K562 (cell line): ENCODE results near the gene GLTP. TPM values are rescaled to one million over a fixed set of nuclear protein-coding genes. Genes with fewer than 3 reads are reported as not detected.

Experiments
- ARID4B ChIP-seq: sonication (generic); formaldehyde crosslinking; IDR thresholded peaks from 2 replicates; pipeline ENCODE4 v1.8.0; 2022; ENCODE audit warnings: mild to moderate bottlenecking, missing genetic modification reagents
- BRD9 ChIP-seq: fragments of 450-650 bp; IDR thresholded peaks from 2 replicates; pipeline ENCODE4 v1.6.1; 2018; ENCODE audit warnings: low read depth; ENCODE audit not compliant: partially characterized antibody
- CHD2 ChIP-seq: IDR thresholded peaks from 2 replicates; pipeline ENCODE4 v1.6.1; 2011; ENCODE audit warnings: low read depth, low read length
- ELK3 ChIP-seq: fragments of 450-650 bp; formaldehyde crosslinking; IDR thresholded peaks from 2 replicates; pipeline ENCODE4 v1.4.0; 2020; ENCODE audit warnings: mild to moderate bottlenecking
- ETV5 ChIP-seq: sonication (generic); formaldehyde crosslinking; IDR thresholded peaks from 2 replicates; pipeline ENCODE4 v1.4.0; 2020; ENCODE audit warnings: low read depth, mild to moderate bottlenecking, missing genetic modification reagents
- FOXP1 ChIP-seq: sonication (generic); formaldehyde crosslinking; IDR thresholded peaks from 2 replicates; pipeline ENCODE4 v1.8.0; 2022; ENCODE audit warnings: mild to moderate bottlenecking, missing genetic modification reagents
- KDM1A ChIP-seq, 2 experiments: fragments of 450-650 bp; IDR thresholded peaks; 2 replicates each; pipeline ENCODE4 v1.6.1; 2016; ENCODE audit warnings: mild to moderate bottlenecking in 2 of 2
- MLLT1 ChIP-seq, 2 experiments: fragments of 450-650 bp; IDR thresholded peaks; 2 replicates each; pipeline ENCODE4 v1.6.1; 2016
- NCOA4 ChIP-seq: fragments of 450-650 bp; IDR thresholded peaks from 2 replicates; pipeline ENCODE4 v1.6.1; 2018; ENCODE audit warnings: mild to moderate bottlenecking; ENCODE audit not compliant: partially characterized antibody
- POLR2A ChIP-seq: fragments of 450-650 bp; conservative IDR thresholded peaks from 2 replicates; pipeline ENCODE4 v1.6.1; 2016
- SREBF1 ChIP-seq: fragments of 150-350 bp; IDR thresholded peaks from 2 replicates; pipeline ENCODE4 v1.6.1; 2014; ENCODE audit warnings: antibody characterized with exemption, low read depth, low read length, borderline replicate concordance
- TBP ChIP-seq: optimal IDR thresholded peaks from 2 replicates; pipeline ENCODE3; 2011; ENCODE audit warnings: low read depth, low read length, improper control_type of control experiment
- TSC22D4 ChIP-seq: fragments of 450-650 bp; IDR thresholded peaks from 2 replicates; pipeline ENCODE4 v1.6.1; 2016; ENCODE audit warnings: missing genetic modification characterization, missing biosample characterization, control low read depth
- ZNF124 ChIP-seq: sonication (generic); formaldehyde crosslinking; IDR thresholded peaks from 2 replicates; pipeline ENCODE4 v1.8.1; 2022; ENCODE audit warnings: missing genetic modification reagents
- ZNF197 ChIP-seq: fragments of 200-800 bp; sonication (Bioruptor generic); IDR thresholded peaks from 2 replicates; pipeline ENCODE4 v1.6.1; 2016; ENCODE audit warnings: low read depth, missing genetic modification characterization, missing compliant biosample characterization
- ZNF592 ChIP-seq: fragments of 450-650 bp; IDR thresholded peaks from 2 replicates; pipeline ENCODE4 v1.6.1; 2017; ENCODE audit warnings: antibody characterized with exemption, mild to moderate bottlenecking
- ZNF785 ChIP-seq: fragments of 250-450 bp; sonication (Bioruptor Pico); IDR thresholded peaks from 2 replicates; pipeline ENCODE4 v1.4.0; 2020; ENCODE audit warnings: mild to moderate bottlenecking
- polyA plus RNA-seq, 8 experiments: library from polyadenylated mRNA; depleted of rRNA in 4 of 8; stranded (reverse) in 5 of 8; unstranded in 3 of 8; fragments of >200 nt; fragmentation: Nextera tagmentation in 2 of 8; fragmentation: Illumina TruSeq in 1 of 8; extraction: Ambion mirVana in 2 of 8; extraction: Trizol in 1 of 8; gene quantifications; 2 replicates each; pipeline versions ENCODE4 v1.2.1 to v1.2.3, GENCODE V29; 2011 to 2014; ENCODE audit warnings: inconsistent platforms in 1 of 8, missing spikeins in 1 of 8
- total RNA-seq, 7 experiments: library from RNA; depleted of rRNA in 6 of 7; stranded (reverse); fragments of >200 nt in 6 of 7; fragmentation: Illumina TruSeq in 2 of 7; extraction: Trizol in 2 of 7; gene quantifications; 2 replicates each; pipeline versions ENCODE4 v1.2.1 to v1.2.3, GENCODE V29; 2011 to 2021; ENCODE audit warnings: low replicate concordance in 1 of 7

Gene GLTP
- total and polyA plus RNA-seq, 9 of the 15 experiments (the other 6 are each of a cell fraction or from before 2014, with no cell fraction given): 4.4 to 8.3 (median 6.1) TPM

GRCh38 chr12:109880043-109880931 lies at the start of gene GLTP (continued):
- TF ChIP-seq ZNF592: no peak; the same call in 1 of the 2 replicates
- no peak for TF ChIP-seq NCOA4
- TF ChIP-seq ARID4B (CRISPR knock-in tag): peak; percentile 26; the same call in 1 of the 2 replicates
- TF ChIP-seq FOXP1 (CRISPR knock-in tag): 0 out of 2 replicates have a peak, but pooled peaks have one; percentile 19
- no peak for TF ChIP-seq BRD9
- no peak; the same call in 1 of the 2 replicates for TF ChIP-seq CHD2
- no peak for TF ChIP-seq TBP
- no peak for TF ChIP-seq ZNF197 (CRISPR knock-in tag)
- TF ChIP-seq POLR2A: no peak
- peak in 1 of 2 experiments; percentile 71; a peak in 1 of 4 replicates for TF ChIP-seq MLLT1 (IDR thresholded peaks at IDR 0.05)
- no peak for TF ChIP-seq ZNF785 (CRISPR knock-in tag)
- no peak for TF ChIP-seq ETV5 (CRISPR knock-in tag)
- TF ChIP-seq KDM1A (IDR thresholded peaks at IDR 0.05): no peak
- TF ChIP-seq ZNF124 (CRISPR knock-in tag): no peak
- no peak for TF ChIP-seq ELK3 (CRISPR knock-in tag)
- TF ChIP-seq SREBF1: no peak
- TF ChIP-seq TSC22D4 (tag): no peak
